H1 (cell line): ENCODE results near the gene ATP6V0A4. TPM values are rescaled to one million over a fixed set of nuclear protein-coding genes. Genes with fewer than 3 reads are reported as not detected.

Experiments used
- CTCF ChIA-PET: fragments of 300-600 bp; sonication (Branson Sonifier 250); formaldehyde crosslinking; loops from one replicate; lab custom pipeline; 2021; ENCODE audit not compliant: partially characterized antibody; lab: Charles Lee
- POLR2A ChIA-PET: fragments of 300-600 bp; sonication (Branson Sonifier 250); formaldehyde crosslinking; loops from one replicate; lab custom pipeline; 2021; ENCODE audit warnings: inconsistent platforms; ENCODE audit not compliant: partially characterized antibody; lab: Charles Lee
- DNase-seq, 2 experiments: peaks; one replicate each; pipeline versions ENCODE4 v3.0.0 to v3.0.0-alpha.2; 2010 to 2022; ENCODE audit warnings: low spot score in 2 of 2, low read depth in 1 of 2, mixed read lengths in 1 of 2
- FAIRE-seq: peaks from 2 replicates; lab custom pipeline; 2011; peaks lifted over from hg19 to GRCh38; lab: Jason Lieb, UNC
- H2AFZ ChIP-seq: 2 replicates; pipeline ENCODE4 v1.8.1; 2012; ENCODE audit warnings: low read length, inconsistent platforms
- H2AK5ac ChIP-seq: 2 replicates; pipeline ENCODE4 v1.6.1; 2013; ENCODE audit warnings: low read depth, low read length
- H2BK120ac ChIP-seq: replicated peaks from 2 replicates; pipeline ENCODE3; 2013; ENCODE audit warnings: low read depth, low read length, inconsistent platforms
- H2BK12ac ChIP-seq: 2 replicates; pipeline ENCODE4 v1.6.1; 2013; ENCODE audit warnings: low read depth, low read length
- H2BK15ac ChIP-seq: 2 replicates; pipeline ENCODE4 v1.6.1; 2013; ENCODE audit warnings: low read length
- H2BK20ac ChIP-seq: 2 replicates; pipeline ENCODE4 v1.6.1; 2013; ENCODE audit warnings: low read length
- H2BK5ac ChIP-seq: 2 replicates; pipeline ENCODE4 v1.6.1; 2013; ENCODE audit warnings: low read depth, low read length
- H3K14ac ChIP-seq: 2 replicates; pipeline ENCODE4 v1.6.1; 2013; ENCODE audit warnings: inconsistent platforms; ENCODE audit not compliant: insufficient read length
- H3K18ac ChIP-seq: 2 replicates; pipeline ENCODE4 v1.6.1; 2013; ENCODE audit warnings: low read length; ENCODE audit errors: extremely low read depth
- H3K23ac ChIP-seq: 2 replicates; pipeline ENCODE4 v1.6.1; 2013; ENCODE audit warnings: inconsistent platforms; ENCODE audit not compliant: insufficient read length
- H3K23me2 ChIP-seq: 2 replicates; pipeline ENCODE4 v1.6.1; 2013; ENCODE audit warnings: low read depth, low read length
- H3K27ac ChIP-seq: 2 replicates; pipeline ENCODE4 v1.6.1; 2011; ENCODE audit warnings: low read depth, low read length, inconsistent platforms
- H3K27me3 ChIP-seq, 4 experiments: replicated peaks in 1 of 4; 1 replicate in 1 of 4; 2 replicates in 3 of 4; pipeline versions ENCODE4 v1.6.1 to v1.8.1; 2011 to 2013; ENCODE audit warnings: low read length in 3 of 4, mild to moderate bottlenecking in 3 of 4, inconsistent platforms in 2 of 4, mixed read lengths in 2 of 4, moderate library complexity in 1 of 4; ENCODE audit not compliant: control insufficient read depth in 3 of 4, insufficient read depth in 3 of 4; ENCODE audit errors: extremely low read depth in 1 of 4
- H3K36me3 ChIP-seq, 4 experiments: 2 replicates each; pipeline versions ENCODE4 v1.6.1 to v1.8.1; 2011 to 2013; ENCODE audit warnings: mild to moderate bottlenecking in 4 of 4, low read length in 3 of 4, moderate library complexity in 2 of 4, control low read depth in 1 of 4, inconsistent platforms in 1 of 4; ENCODE audit not compliant: insufficient read depth in 4 of 4, control insufficient read depth in 2 of 4
- H3K4ac ChIP-seq: replicated peaks from 2 replicates; pipeline ENCODE3; 2013; ENCODE audit warnings: low read length, low read depth, mixed read lengths, inconsistent platforms; ENCODE audit not compliant: insufficient read length
- H3K4me1 ChIP-seq, 4 experiments: replicated peaks in 1 of 4; 1 replicate in 1 of 4; 2 replicates in 3 of 4; pipeline versions ENCODE4 v1.6.1 to v1.8.1; 2011 to 2013; ENCODE audit warnings: low read length in 3 of 4, inconsistent platforms in 2 of 4, mixed read lengths in 1 of 4; ENCODE audit not compliant: insufficient read depth in 4 of 4, control insufficient read depth in 3 of 4
- H3K4me2 ChIP-seq, 2 experiments: 2 replicates each; pipeline versions ENCODE4 v1.6.1 to v1.8.1; 2011 to 2013; ENCODE audit warnings: low read depth in 2 of 2, low read length in 2 of 2, control low read depth in 1 of 2, inconsistent platforms in 1 of 2, mild to moderate bottlenecking in 1 of 2; ENCODE audit not compliant: insufficient read depth in 1 of 2
- H3K4me3 ChIP-seq, 4 experiments: fragments of 200-600, 300-600 bp in 1 of 4; sonication (generic), shearing (Covaris generic), sonication (Bioruptor Twin) in 1 of 4; 2 replicates each; pipeline versions ENCODE4 v1.5.1 to v1.8.1; 2011 to 2016; ENCODE audit warnings: low read length in 4 of 4, low read depth in 3 of 4, control low read depth in 2 of 4, inconsistent platforms in 2 of 4, mild to moderate bottlenecking in 2 of 4, mixed read lengths in 1 of 4, moderate library complexity in 1 of 4; ENCODE audit not compliant: insufficient read depth in 2 of 4; ENCODE audit errors: extremely low read depth in 1 of 4
- H3K56ac ChIP-seq: replicated peaks from 2 replicates; pipeline ENCODE3; 2013; ENCODE audit warnings: low read depth, mild to moderate bottlenecking, mixed read lengths, low read length, inconsistent platforms; ENCODE audit not compliant: insufficient read length
- H3K79me1 ChIP-seq: 2 replicates; pipeline ENCODE4 v1.6.1; 2013; ENCODE audit warnings: low read depth, low read length, control low read depth
- H3K79me2 ChIP-seq, 2 experiments: 2 replicates each; pipeline versions ENCODE4 v1.6.1 to v1.8.1; 2012 to 2013; ENCODE audit warnings: low read length in 2 of 2, mild to moderate bottlenecking in 2 of 2, inconsistent platforms in 1 of 2; ENCODE audit not compliant: insufficient read depth in 2 of 2, control insufficient read depth in 1 of 2
- H3K9ac ChIP-seq, 4 experiments: replicated peaks in 1 of 4; 1 replicate in 1 of 4; 2 replicates in 3 of 4; pipeline versions ENCODE4 v1.6.1 to v1.8.1; 2011 to 2013; ENCODE audit warnings: low read depth in 3 of 4, low read length in 3 of 4, control low read depth in 2 of 4, mild to moderate bottlenecking in 2 of 4, moderate library complexity in 2 of 4, inconsistent platforms in 1 of 4; ENCODE audit errors: extremely low read depth in 1 of 4
- H3K9me3 ChIP-seq, 2 experiments: 2 replicates each; pipeline versions ENCODE4 v1.6.1 to v1.8.1; 2012 to 2013; ENCODE audit warnings: mild to moderate bottlenecking in 2 of 2, moderate library complexity in 2 of 2, control low read depth in 1 of 2, inconsistent platforms in 1 of 2, low read depth in 1 of 2, low read length in 1 of 2, mixed read lengths in 1 of 2; ENCODE audit not compliant: insufficient read depth in 2 of 2
- H4K20me1 ChIP-seq, 2 experiments: replicated peaks in 1 of 2; 2 replicates each; pipeline versions ENCODE3 to v1.8.1; 2011 to 2013; ENCODE audit warnings: inconsistent platforms in 2 of 2, low read length in 2 of 2, mild to moderate bottlenecking in 1 of 2; ENCODE audit not compliant: insufficient read depth in 2 of 2, control insufficient read depth in 1 of 2
- H4K5ac ChIP-seq: 2 replicates; pipeline ENCODE4 v1.6.1; 2013; ENCODE audit warnings: low read length, low read depth, mixed read lengths, inconsistent platforms; ENCODE audit not compliant: insufficient read length
- H4K8ac ChIP-seq: 2 replicates; pipeline ENCODE4 v1.8.0; 2013; ENCODE audit warnings: mild to moderate bottlenecking, moderate library complexity, low read length, inconsistent platforms; ENCODE audit not compliant: insufficient read depth; ENCODE audit errors: extremely low read depth
- H4K91ac ChIP-seq: replicated peaks from 2 replicates; pipeline ENCODE3; 2013; ENCODE audit warnings: low read length, mixed read lengths, inconsistent platforms; ENCODE audit not compliant: insufficient read length
- ASH2L ChIP-seq: fragments of 200-600, 300-600 bp; sonication (generic); IDR thresholded peaks from one replicate; pipeline ENCODE4 v1.7.1; 2017; ENCODE audit warnings: low read length
- CREB1 ChIP-seq: IDR thresholded peaks from 2 replicates; pipeline ENCODE4 v1.6.1; 2012; ENCODE audit warnings: inconsistent platforms
- MAX ChIP-seq: IDR thresholded peaks from 2 replicates; pipeline ENCODE4 v1.6.1; 2012; ENCODE audit warnings: inconsistent platforms
- PHF8 ChIP-seq: fragments of 200-600 bp; sonication (generic); conservative IDR thresholded peaks from 2 replicates; pipeline ENCODE4 v1.7.1; 2012; ENCODE audit warnings: low read depth, mild to moderate bottlenecking, inconsistent platforms, low read length, moderate library complexity
- POLR2AphosphoS5 ChIP-seq: IDR thresholded peaks from 2 replicates; pipeline ENCODE4 v1.6.1; 2011; ENCODE audit warnings: low read depth, low read length
- POU5F1 ChIP-seq: IDR thresholded peaks from 2 replicates; pipeline ENCODE4 v1.6.1; 2011; ENCODE audit warnings: low read depth, mild to moderate bottlenecking, low read length, moderate library complexity
- RBBP5 ChIP-seq: IDR thresholded peaks from 2 replicates; pipeline ENCODE4 v1.7.1; 2012; ENCODE audit warnings: low read depth, mild to moderate bottlenecking, inconsistent platforms, low read length, moderate library complexity, borderline replicate concordance
- SAP30 ChIP-seq: fragments of 300-600 bp; sonication (generic); IDR thresholded peaks from 2 replicates; pipeline ENCODE4 v1.7.1; 2012; ENCODE audit warnings: low read length, moderate library complexity, mild to moderate bottlenecking, inconsistent platforms; ENCODE audit not compliant: insufficient read depth, insufficient replicate concordance
- TEAD4 ChIP-seq: IDR thresholded peaks from 2 replicates; pipeline ENCODE4 v1.6.1; 2012; ENCODE audit warnings: low read depth, low read length, inconsistent platforms, mixed read lengths
- YY1 ChIP-seq: IDR thresholded peaks from 2 replicates; pipeline ENCODE4 v1.6.1; 2011; ENCODE audit warnings: low read depth, mild to moderate bottlenecking, low read length
- WGBS, 2 experiments: shearing (Covaris generic) in 1 of 2; methylation state at CpG; one replicate each; pipeline versions ENCODE4 v1.1.6 to v1.1.7; 2013 to 2015; ENCODE audit warnings: low lambda C conversion rate in 2 of 2, mixed read lengths in 2 of 2, inconsistent platforms in 1 of 2, low coverage in 1 of 2, missing lambda C conversion rate in 1 of 2; ENCODE audit not compliant: insufficient replicate concordance in 2 of 2, insufficient coverage in 1 of 2, insufficient read length in 1 of 2; ENCODE audit errors: extremely low coverage in 1 of 2, missing lambda C conversion rate in 1 of 2; 5-methylcytosine and 5-hydroxymethylcytosine counted together
- polyA plus RNA-seq, 7 experiments: library from polyadenylated mRNA; depleted of rRNA in 3 of 7; stranded (reverse) in 5 of 7; unstranded in 2 of 7; fragments of >200 nt in 5 of 7; fragments of 200-250 nt in 2 of 7; gene quantifications; 1 replicate in 5 of 7; 2 replicates in 1 of 7; 4 replicates in 1 of 7; pipeline versions ENCODE4 v1.2.1 to v1.2.3, GENCODE V29; 2011 to 2013; ENCODE audit warnings: missing spikeins in 2 of 7, mixed read lengths in 2 of 7
- total RNA-seq: library from RNA; stranded (reverse); fragmentation: NEBNext Ultra II Directional; extraction: Animal tissue kit (Norgen Biotek cat#: 25700); gene quantifications from 2 replicates; pipeline ENCODE4 v1.2.1, GENCODE V29; 2021

The ATP6V0A4 gene
- total and polyA plus RNA-seq, 2 of the 8 experiments (the other 6 are each of a cell fraction or from before 2014, with no cell fraction given), result 0.47 to 1.6 TPM

DNA sequence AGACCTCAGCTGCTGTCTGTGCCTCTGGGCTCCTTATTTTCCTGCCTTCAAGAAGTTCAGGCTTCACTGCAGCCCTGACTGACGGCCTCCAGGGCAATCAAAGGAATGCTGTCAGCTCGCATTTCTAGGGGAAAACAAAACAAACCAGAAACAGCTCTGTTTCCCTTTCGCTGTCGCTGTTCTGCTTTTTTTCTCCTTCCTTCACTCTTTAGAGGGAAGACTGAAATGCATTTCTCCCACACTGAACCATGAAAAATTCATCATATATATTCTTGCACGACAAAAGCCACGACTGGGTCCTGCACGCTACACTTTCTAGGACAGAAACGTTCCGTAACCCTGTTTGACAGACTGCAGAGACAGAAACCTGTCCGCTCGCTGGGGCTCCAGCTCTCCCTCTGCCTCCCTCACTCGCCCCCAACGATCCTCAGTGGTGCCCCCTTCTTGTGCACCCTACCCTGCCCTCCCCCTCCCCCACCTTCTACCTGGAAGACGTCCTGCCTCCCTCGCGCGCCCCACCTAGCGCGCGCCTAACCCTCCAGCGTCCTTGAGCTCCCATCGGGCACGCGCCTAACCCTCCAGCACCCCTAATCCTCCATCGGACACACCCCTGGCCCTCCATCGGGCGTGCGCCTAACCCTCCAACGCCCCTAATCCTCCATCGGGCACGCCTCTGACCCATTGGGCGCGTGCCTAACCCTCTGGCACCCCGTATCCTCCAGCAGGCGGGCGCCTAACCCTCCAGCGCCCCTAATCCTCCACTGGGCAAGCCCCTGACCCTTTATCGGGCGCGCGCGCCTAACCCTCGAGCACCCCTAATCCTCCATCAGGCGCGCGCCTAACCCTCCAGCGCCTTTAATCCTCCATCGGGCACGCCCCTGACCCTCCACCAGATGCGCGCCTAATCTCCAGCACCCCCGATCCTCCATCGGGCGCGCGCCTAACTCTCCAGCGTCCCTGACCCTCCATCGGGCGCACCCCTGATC, 134.0 kb downstream of the ATP6V0A4 start:
- 37% methylated on average over 54 of the region's 59 CpGs; no CpG with 5 or more reads in 1 of the 2 experiments for WGBS, 2 experiments
- no peak overlapping the region for H3K23ac ChIP-seq
- H4K91ac ChIP-seq, result peak overlapping the region; percentile 86
- peak overlapping the region; percentile 59 for H4K5ac ChIP-seq
- H3K79me2 ChIP-seq, result no peaks in the 10 kb centered on the region
- FAIRE-seq (peak; percentile 39), DNase-seq (peak in 1 of 2 experiments; percentile 64)
- H3K79me1 ChIP-seq, result no peaks in the 10 kb centered on the region
- peaks cover 7 to 38% (median 19%) of the 10 kb centered on the region in 4 experiments for H3K4me1 ChIP-seq
- peak overlapping the region; percentile 51 for H4K8ac ChIP-seq
- 0 out of 2 replicates have a peak overlapping the region, but pooled peaks have one; percentile 43 for H2BK20ac ChIP-seq
- H3K36me3 ChIP-seq, result no peaks in the 10 kb centered on the region
- H3K4me3 ChIP-seq, result peak overlapping the region; percentile 48 to 67 (median 54)
- peak overlapping the region; percentile 37 for H3K56ac ChIP-seq
- H3K4me2 ChIP-seq, result peak overlapping the region; percentile 60 to 72
- H4K20me1 ChIP-seq, result no peaks in the 10 kb centered on the region
- H3K14ac ChIP-seq, result no peak overlapping the region
- no peak overlapping the region for H3K4ac ChIP-seq
- H3K23me2 ChIP-seq, result no peaks in the 10 kb centered on the region; the same call in 1 of the 2 replicates
- peaks cover 0 to 4% of the 10 kb centered on the region in 2 experiments; a peak in 1 of 4 replicates for H3K9me3 ChIP-seq
- H2BK5ac ChIP-seq, result peak overlapping the region; percentile 87
- ChIA-PET CTCF (interaction anchor here (1.5 to 2.6 kb wide), 4 partner anchors 13 to 75 kb away, joined by 4 to 15 read pairs (median 6); no protein-coding TSS in a partner anchor), POLR2A (interaction anchor here (0.6 to 1.4 kb wide), 4 partner anchors 12 to 205 kb away, joined by 3 to 5 read pairs (median 4); no protein-coding TSS in a partner anchor)
- peak overlapping the region; percentile 96 for H2BK12ac ChIP-seq
- H3K18ac ChIP-seq, result peak overlapping the region; percentile 81
- H3K27me3 ChIP-seq, result no peaks in the 10 kb centered on the region; a peak in 2 of 7 replicates
- no peak overlapping the region for H2BK15ac ChIP-seq
- no peak overlapping the region for H2AFZ ChIP-seq
- H2AK5ac ChIP-seq, result no peak overlapping the region
- TF ChIP-seq PHF8 (no peak), MAX (no peak), POLR2AphosphoS5 (0 out of 2 replicates have a peak, but pooled peaks have one; percentile 40), TEAD4 (peak; percentile 60), YY1 (no peak), RBBP5 (peak; percentile 73; the same call in 1 of the 2 replicates), SAP30 (no peak), ASH2L (peak; percentile 16), POU5F1 (no peak), CREB1 (no peak)
- TF ChIP-seq, all 59 proteins: peak for 4
- Histone ChIP-seq H3K27ac (0 out of 2 replicates have a peak overlapping the region, but pooled peaks have one; percentile 50), H2BK120ac (peak overlapping the region; percentile 71), H3K9ac (peak overlapping the region in 2 of 4 experiments; percentile 20 to 38; a peak in 4 of 7 replicates)
